ENCODE measurements around the gene NINJ1.

Gene NINJ1

DNA sequence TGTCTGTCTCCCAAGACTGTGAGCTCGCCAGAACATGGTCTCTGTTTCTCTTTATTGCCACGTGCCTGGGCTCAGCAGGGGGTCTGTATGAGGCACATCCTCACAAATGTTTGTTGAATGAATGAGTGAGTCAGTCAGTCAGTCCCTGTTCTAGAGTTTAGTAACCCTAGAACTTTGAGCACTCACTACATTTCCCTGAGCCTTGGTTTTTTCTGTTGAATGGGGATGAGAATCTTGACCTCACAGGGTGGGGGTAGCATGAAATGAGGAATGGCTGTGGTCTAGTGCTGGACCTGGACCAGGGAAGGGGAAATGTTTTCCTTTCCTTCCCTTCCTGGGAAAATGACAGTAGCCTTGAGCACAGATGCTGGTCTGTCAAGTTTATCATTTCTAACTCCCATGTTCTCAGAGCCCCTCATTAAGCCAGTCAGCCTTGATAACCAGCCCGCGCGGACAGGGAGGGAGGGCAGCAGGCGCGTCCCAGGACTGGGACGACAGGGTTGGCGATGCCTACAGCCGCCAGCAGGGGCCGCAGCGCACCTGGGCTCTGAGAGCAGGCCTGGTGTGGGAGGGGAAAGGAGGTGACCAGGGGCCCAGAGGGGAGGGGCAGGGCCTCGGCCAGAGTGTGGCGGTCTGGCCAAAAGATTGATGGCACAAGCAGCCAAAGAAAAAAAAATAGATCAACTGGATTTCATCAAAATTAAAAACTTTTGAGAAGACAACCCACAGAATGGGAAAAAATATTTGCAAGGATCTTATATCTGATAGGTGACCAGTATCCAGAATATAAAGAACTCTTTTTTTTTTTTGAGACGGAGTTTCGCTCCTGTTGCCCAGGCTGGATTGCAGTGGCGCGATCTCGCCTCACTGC, 25.8 kb upstream of the NINJ1 start:
- H2BK12ac ChIP-seq (ENCODE audit: low read length in 2 of 2): no peak overlapping the region
- H2AK5ac ChIP-seq (ENCODE audit: low read length, severe bottlenecking): no peak overlapping the region
- H2BK15ac ChIP-seq (ENCODE audit: low read depth, poor library complexity, severe bottlenecking): no peak overlapping the region
- peaks cover 4% of the 10 kb centered on the region for H3K4me1 ChIP-seq (ENCODE audit: control insufficient read depth, insufficient read depth, low read depth, low read length)
- H3K4me2 ChIP-seq (ENCODE audit: low read length, poor library complexity, severe bottlenecking): peak overlapping the region; percentile 11
- no peaks in the 10 kb centered on the region for H3K36me3 ChIP-seq (ENCODE audit: control insufficient read depth in 1 of 2, insufficient read depth in 2 of 2, low read depth in 1 of 2, low read length in 2 of 2)
- WGBS: 27% methylated on average over 17 of the region's 19 CpGs
- no peak overlapping the region for H4K91ac ChIP-seq (ENCODE audit: low read length)
- H2BK120ac ChIP-seq (ENCODE audit: low read depth, low read length): no peak overlapping the region
- H3K4ac ChIP-seq (ENCODE audit: low read depth in 1 of 2, low read length in 2 of 2): no peak overlapping the region
- H3K23ac ChIP-seq (ENCODE audit: low read length in 2 of 2): no peak overlapping the region
- H2AFZ ChIP-seq (ENCODE audit: low read depth, low read length): no peak overlapping the region
- H3K18ac ChIP-seq (ENCODE audit: low read depth in 1 of 2, low read length in 2 of 2): no peak overlapping the region
- H3K9me3 ChIP-seq (ENCODE audit: control insufficient read depth, low read length): no peaks in the 10 kb centered on the region
- H3K79me1 ChIP-seq (replicated peaks; ENCODE audit: low read length, poor library complexity, severe bottlenecking): no peaks in the 10 kb centered on the region
- H3K14ac ChIP-seq (ENCODE audit: low read length in 2 of 2): no peak overlapping the region
- no peak overlapping the region for H4K8ac ChIP-seq (ENCODE audit: low read length)
- no peak overlapping the region for H3K27ac ChIP-seq (ENCODE audit: low read length, poor library complexity, severe bottlenecking)
- peaks cover under 1 to 5% of the 10 kb centered on the region in 2 experiments for H3K27me3 ChIP-seq (ENCODE audit: control insufficient read depth in 1 of 2, insufficient read depth in 1 of 2, low read length in 2 of 2)
- DNase-seq: peak; percentile 77
- no peak overlapping the region for H2BK5ac ChIP-seq (ENCODE audit: low read depth, low read length, poor library complexity, severe bottlenecking)
- peak overlapping the region; percentile 69 for H3K9ac ChIP-seq (ENCODE audit: low read length)
- H3K4me3 ChIP-seq (ENCODE audit: insufficient read depth in 1 of 2, low read depth in 1 of 2, low read length in 2 of 2): no peak overlapping the region

DNA sequence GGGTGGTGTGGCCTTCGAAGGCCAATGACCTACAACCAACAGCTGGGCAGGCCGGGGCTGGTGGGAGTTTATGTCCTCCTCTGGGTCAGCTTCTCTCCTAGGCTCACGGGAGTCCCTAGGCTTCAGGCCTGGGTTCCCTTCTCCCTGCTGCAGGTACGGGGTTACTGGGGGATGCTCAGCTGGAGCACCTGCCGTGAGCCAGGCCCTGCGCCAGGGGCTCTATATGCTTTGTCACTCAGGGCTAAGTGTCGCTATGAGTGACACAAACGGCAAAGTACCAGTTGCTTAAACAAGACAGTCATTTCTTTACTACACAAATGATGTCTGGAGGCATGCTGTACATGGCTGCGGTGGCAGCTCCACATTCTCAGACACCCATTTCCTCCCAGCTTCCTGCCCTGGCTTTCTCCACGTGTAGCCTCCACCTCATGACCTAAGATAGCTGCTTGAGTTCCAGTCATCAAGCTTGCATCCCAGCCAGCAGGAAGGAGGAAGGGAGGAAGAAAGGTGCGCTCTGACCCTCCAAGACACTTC, 22.5 kb upstream of the NINJ1 start:
- H3K18ac ChIP-seq (ENCODE audit: low read depth in 1 of 2, low read length in 2 of 2): no peak overlapping the region
- H3K4me2 ChIP-seq (ENCODE audit: low read length, poor library complexity, severe bottlenecking): no peak overlapping the region
- H2BK15ac ChIP-seq (ENCODE audit: low read depth, poor library complexity, severe bottlenecking): no peak overlapping the region
- no peak overlapping the region for H4K8ac ChIP-seq (ENCODE audit: low read length)
- no peaks in the 10 kb centered on the region for H3K27me3 ChIP-seq (ENCODE audit: control insufficient read depth in 1 of 2, insufficient read depth in 1 of 2, low read length in 2 of 2)
- H3K9me3 ChIP-seq (ENCODE audit: control insufficient read depth, low read length): no peaks in the 10 kb centered on the region
- DNase-seq: no peak
- H4K91ac ChIP-seq (ENCODE audit: low read length): no peak overlapping the region
- H3K4ac ChIP-seq (ENCODE audit: low read depth in 1 of 2, low read length in 2 of 2): no peak overlapping the region
- H2BK120ac ChIP-seq (ENCODE audit: low read depth, low read length): no peak overlapping the region
- H3K14ac ChIP-seq (ENCODE audit: low read length in 2 of 2): no peak overlapping the region
- no peaks in the 10 kb centered on the region for H3K79me1 ChIP-seq (replicated peaks; ENCODE audit: low read length, poor library complexity, severe bottlenecking)
- no peak overlapping the region for H3K23ac ChIP-seq (ENCODE audit: low read length in 2 of 2)
- H3K36me3 ChIP-seq (ENCODE audit: control insufficient read depth in 1 of 2, insufficient read depth in 2 of 2, low read depth in 1 of 2, low read length in 2 of 2): no peaks in the 10 kb centered on the region
- WGBS: 91% methylated on average over 10 of the region's 11 CpGs
- no peak overlapping the region for H2BK5ac ChIP-seq (ENCODE audit: low read depth, low read length, poor library complexity, severe bottlenecking)
- no peak overlapping the region for H3K27ac ChIP-seq (ENCODE audit: low read length, poor library complexity, severe bottlenecking)
- no peak overlapping the region for H3K9ac ChIP-seq (ENCODE audit: low read length)
- H3K4me3 ChIP-seq (ENCODE audit: insufficient read depth in 1 of 2, low read depth in 1 of 2, low read length in 2 of 2): no peak overlapping the region
- peaks cover 4% of the 10 kb centered on the region for H3K4me1 ChIP-seq (ENCODE audit: control insufficient read depth, insufficient read depth, low read depth, low read length)
- H2AFZ ChIP-seq (ENCODE audit: low read depth, low read length): no peak overlapping the region
- H2BK12ac ChIP-seq (ENCODE audit: low read length in 2 of 2): no peak overlapping the region
- no peak overlapping the region for H2AK5ac ChIP-seq (ENCODE audit: low read length, severe bottlenecking)

DNA sequence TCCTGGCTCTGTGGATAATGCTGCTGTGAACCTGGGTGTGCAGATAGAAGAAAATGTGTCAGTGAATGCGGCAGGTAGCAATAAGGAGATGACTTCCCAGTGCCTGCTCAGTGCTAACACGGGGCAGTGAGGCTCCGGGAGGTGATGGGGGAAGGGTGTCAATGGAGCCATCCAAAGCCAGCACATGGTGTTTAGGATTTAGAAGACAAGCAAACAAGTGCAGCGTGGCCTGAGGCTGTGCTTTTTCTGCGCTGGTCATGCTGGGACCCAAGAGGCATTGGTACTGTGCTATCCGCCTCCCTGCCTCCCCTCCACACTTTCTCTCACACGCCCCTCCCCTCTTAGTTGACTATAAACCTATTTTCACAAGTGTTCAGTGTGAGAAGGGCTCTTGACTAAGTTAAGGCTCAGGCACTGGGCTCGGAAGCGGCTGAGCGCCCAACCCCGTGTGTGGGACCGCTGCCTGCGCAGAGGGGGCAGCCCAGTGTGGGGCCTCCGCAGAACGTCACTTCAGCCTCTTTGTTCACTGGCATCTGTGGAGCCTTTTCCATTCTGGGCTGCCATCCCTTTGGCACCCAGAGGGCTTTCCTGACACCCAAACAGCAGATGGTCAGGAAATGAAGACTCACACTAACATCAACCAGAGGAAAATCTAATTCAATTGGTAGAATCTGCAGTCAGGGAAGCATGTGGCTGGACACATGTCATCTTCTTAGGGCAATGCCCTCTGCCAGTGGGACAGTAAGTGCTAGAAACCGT, 21.8 kb upstream of the NINJ1 start:
- H3K14ac ChIP-seq (ENCODE audit: low read length in 2 of 2): no peak overlapping the region
- no peak overlapping the region for H3K23ac ChIP-seq (ENCODE audit: low read length in 2 of 2)
- no peak overlapping the region for H3K9ac ChIP-seq (ENCODE audit: low read length)
- H2AFZ ChIP-seq (ENCODE audit: low read depth, low read length): no peak overlapping the region
- H2BK12ac ChIP-seq (ENCODE audit: low read length in 2 of 2): no peak overlapping the region
- H2BK120ac ChIP-seq (ENCODE audit: low read depth, low read length): no peak overlapping the region
- no peaks in the 10 kb centered on the region for H3K79me1 ChIP-seq (replicated peaks; ENCODE audit: low read length, poor library complexity, severe bottlenecking)
- no peak overlapping the region for H3K4me2 ChIP-seq (ENCODE audit: low read length, poor library complexity, severe bottlenecking)
- no peak overlapping the region for H2BK15ac ChIP-seq (ENCODE audit: low read depth, poor library complexity, severe bottlenecking)
- no peak overlapping the region for H2BK5ac ChIP-seq (ENCODE audit: low read depth, low read length, poor library complexity, severe bottlenecking)
- H4K8ac ChIP-seq (ENCODE audit: low read length): no peak overlapping the region
- H3K27ac ChIP-seq (ENCODE audit: low read length, poor library complexity, severe bottlenecking): no peak overlapping the region
- no peaks in the 10 kb centered on the region for H3K27me3 ChIP-seq (ENCODE audit: control insufficient read depth in 1 of 2, insufficient read depth in 1 of 2, low read length in 2 of 2)
- no peak overlapping the region for H3K18ac ChIP-seq (ENCODE audit: low read depth in 1 of 2, low read length in 2 of 2)
- no peak overlapping the region for H2AK5ac ChIP-seq (ENCODE audit: low read length, severe bottlenecking)
- no peak overlapping the region for H3K4me3 ChIP-seq (ENCODE audit: insufficient read depth in 1 of 2, low read depth in 1 of 2, low read length in 2 of 2)
- H4K91ac ChIP-seq (ENCODE audit: low read length): no peak overlapping the region
- H3K9me3 ChIP-seq (ENCODE audit: control insufficient read depth, low read length): no peaks in the 10 kb centered on the region
- no peaks in the 10 kb centered on the region for H3K36me3 ChIP-seq (ENCODE audit: control insufficient read depth in 1 of 2, insufficient read depth in 2 of 2, low read depth in 1 of 2, low read length in 2 of 2)
- 88% methylated on average over 16 of the region's 16 CpGs for WGBS
- peaks cover 4% of the 10 kb centered on the region for H3K4me1 ChIP-seq (ENCODE audit: control insufficient read depth, insufficient read depth, low read depth, low read length)
- H3K4ac ChIP-seq (ENCODE audit: low read depth in 1 of 2, low read length in 2 of 2): no peak overlapping the region
- no peak for DNase-seq

DNA sequence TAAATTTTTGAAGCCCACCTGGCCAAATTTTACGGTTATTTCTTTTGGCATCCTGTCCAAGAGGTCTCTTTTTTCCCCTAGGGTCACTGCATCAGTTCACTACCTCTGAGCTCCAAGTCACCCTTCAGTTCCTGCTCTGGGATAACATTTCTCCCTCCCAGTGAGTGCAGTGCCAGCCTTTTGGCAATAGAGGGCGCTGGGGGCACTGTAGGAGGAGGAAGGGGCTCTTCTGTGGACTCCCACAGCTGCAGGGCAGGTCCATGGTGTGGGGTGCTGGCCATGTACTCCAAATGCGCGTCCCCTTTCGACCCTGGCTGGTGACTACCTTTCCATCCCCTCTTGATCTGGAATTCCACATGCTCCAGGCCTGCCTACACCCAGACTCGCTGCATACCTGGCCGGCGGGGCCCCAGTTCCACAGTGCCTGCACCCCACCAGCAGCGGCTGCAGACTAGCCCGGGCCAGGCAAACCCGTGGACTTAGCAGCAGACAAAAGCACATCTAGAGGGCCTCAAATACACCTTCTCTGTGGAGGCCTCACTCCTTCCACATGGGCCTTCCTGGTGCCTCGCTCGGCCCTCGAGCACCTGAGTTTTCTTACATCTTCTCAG, 20.3 kb upstream of the NINJ1 start:
- Histone ChIP-seq H3K36me3 (ENCODE audit: control insufficient read depth in 1 of 2, insufficient read depth in 2 of 2, low read depth in 1 of 2, low read length in 2 of 2) (no peaks in the 10 kb centered on the region), H2BK5ac (ENCODE audit: low read depth, low read length, poor library complexity, severe bottlenecking) (no peak overlapping the region), H3K4me3 (ENCODE audit: insufficient read depth in 1 of 2, low read depth in 1 of 2, low read length in 2 of 2) (no peak overlapping the region), H2AFZ (ENCODE audit: low read depth, low read length) (no peak overlapping the region), H3K27me3 (ENCODE audit: control insufficient read depth in 1 of 2, insufficient read depth in 1 of 2, low read length in 2 of 2) (no peaks in the 10 kb centered on the region), H3K9ac (ENCODE audit: low read length) (no peak overlapping the region), H3K4me1 (ENCODE audit: control insufficient read depth, insufficient read depth, low read depth, low read length) (no peaks in the 10 kb centered on the region), H3K9me3 (ENCODE audit: control insufficient read depth, low read length) (no peaks in the 10 kb centered on the region), H3K27ac (ENCODE audit: low read length, poor library complexity, severe bottlenecking) (no peak overlapping the region), H2BK15ac (ENCODE audit: low read depth, poor library complexity, severe bottlenecking) (no peak overlapping the region), H4K91ac (ENCODE audit: low read length) (no peak overlapping the region), H2BK120ac (ENCODE audit: low read depth, low read length) (no peak overlapping the region), H4K8ac (ENCODE audit: low read length) (peak overlapping the region; percentile 30), H3K18ac (ENCODE audit: low read depth in 1 of 2, low read length in 2 of 2) (no peak overlapping the region), H3K4me2 (ENCODE audit: low read length, poor library complexity, severe bottlenecking) (no peak overlapping the region), H3K79me1 (replicated peaks; ENCODE audit: low read length, poor library complexity, severe bottlenecking) (no peaks in the 10 kb centered on the region), H3K4ac (ENCODE audit: low read depth in 1 of 2, low read length in 2 of 2) (no peak overlapping the region), H2BK12ac (ENCODE audit: low read length in 2 of 2) (no peak overlapping the region), H3K23ac (ENCODE audit: low read length in 2 of 2) (no peak overlapping the region), H2AK5ac (ENCODE audit: low read length, severe bottlenecking) (no peak overlapping the region), H3K14ac (ENCODE audit: low read length in 2 of 2) (no peak overlapping the region)
- no peak for DNase-seq
- WGBS: 83% methylated on average over 13 of the region's 14 CpGs
